ENCODE results near the gene GNG2. TPM values are rescaled to one million over a fixed set of nuclear protein-coding genes. Genes with fewer than 3 reads are reported as not detected.

GNG2 gene
- total RNA-seq, 4 donors from 2014 or later = 3.9 to 10.7 (median 7.3) TPM

GRCh38 chr14:51960866-51961265 lies 100.5 kb downstream of the GNG2 start:
- no peak for TF ChIP-seq CTCF (IDR thresholded peaks at IDR 0.05)
- no peak for TF ChIP-seq POLR2A (IDR thresholded peaks at IDR 0.05)
- intact Hi-C loops (cut with DNase I) = no loop called here

GRCh38 chr14:51962711-51963110 lies 102.3 kb downstream of the GNG2 start:
- intact Hi-C loops (cut with DNase I) = no loop called here
- no peaks in the 10 kb centered on the region for H3K4me1 ChIP-seq
- DNase-seq = no peak
- H3K27me3 ChIP-seq = no peaks in the 10 kb centered on the region
- H3K4me3 ChIP-seq (replicated peaks in 1 of 3) = no peak overlapping the region
- H3K9me3 ChIP-seq = no peaks in the 10 kb centered on the region
- TF ChIP-seq CTCF (IDR thresholded peaks at IDR 0.05) (no peak), POLR2A (IDR thresholded peaks at IDR 0.05) (no peak)
- 40 to 68% methylated on average over 2 to 3 of the region's 3 CpGs for WGBS, 2 donors
- H3K27ac ChIP-seq = no peak overlapping the region
- H3K36me3 ChIP-seq = no peaks in the 10 kb centered on the region

More at GRCh38 chr14:51960866-51961265, 100.5 kb downstream of the GNG2 start:
- H3K36me3 ChIP-seq = no peaks in the 10 kb centered on the region
- no peak overlapping the region for H3K4me3 ChIP-seq (replicated peaks in 1 of 3)
- H3K4me1 ChIP-seq = no peaks in the 10 kb centered on the region
- no peaks in the 10 kb centered on the region for H3K9me3 ChIP-seq
- H3K27ac ChIP-seq = no peak overlapping the region
- DNase-seq = no peak
- H3K27me3 ChIP-seq = no peaks in the 10 kb centered on the region

- intact Hi-C loops (cut with DNase I) = no loop called here
- DNase-seq = no peak
- H3K27ac ChIP-seq = no peak overlapping the region
Observed at GRCh38 chr14:51963286-51963685, 102.9 kb downstream of the GNG2 start.

GRCh38 chr14:51967521-51967920 lies 107.1 kb downstream of the GNG2 start:
- intact Hi-C loops (cut with DNase I) = no loop called here
- Histone ChIP-seq H3K27me3 (no peaks in the 10 kb centered on the region), H3K36me3 (no peaks in the 10 kb centered on the region), H3K4me3 (replicated peaks in 1 of 3) (no peak overlapping the region), H3K9me3 (no peaks in the 10 kb centered on the region), H3K4me1 (no peaks in the 10 kb centered on the region), H3K27ac (no peak overlapping the region)
- DNase-seq = no peak
- TF ChIP-seq CTCF (IDR thresholded peaks at IDR 0.05) (no peak), POLR2A (IDR thresholded peaks at IDR 0.05) (no peak)
- WGBS, 2 donors = 86 to 88% methylated on average over 2 of the region's 2 CpGs

More at GRCh38 chr14:51963286-51963685, 102.9 kb downstream of the GNG2 start:
- no peak overlapping the region for H3K4me3 ChIP-seq (replicated peaks in 1 of 3)
- no peaks in the 10 kb centered on the region for H3K4me1 ChIP-seq
- H3K36me3 ChIP-seq = no peaks in the 10 kb centered on the region
- H3K27me3 ChIP-seq = no peaks in the 10 kb centered on the region
- TF ChIP-seq CTCF (IDR thresholded peaks at IDR 0.05) = no peak
- TF ChIP-seq POLR2A (IDR thresholded peaks at IDR 0.05) = no peak
- WGBS, 2 donors = 57 to 70% methylated on average over 4 of the region's 4 CpGs
- H3K9me3 ChIP-seq = no peaks in the 10 kb centered on the region

GRCh38 chr14:51969852-51970540 lies 109.6 kb downstream of the GNG2 start:
- intact Hi-C loops (cut with DNase I) = no loop called here
- 62 to 69% methylated on average over 6 of the region's 6 CpGs for WGBS, 2 donors

More at GRCh38 chr14:51969852-51970540, 109.6 kb downstream of the GNG2 start:
- no peak for TF ChIP-seq POLR2A (IDR thresholded peaks at IDR 0.05)
- no peak for TF ChIP-seq CTCF (IDR thresholded peaks at IDR 0.05)
- no peak overlapping the region for H3K4me3 ChIP-seq (replicated peaks in 1 of 3)
- no peak overlapping the region for H3K27ac ChIP-seq
- no peaks in the 10 kb centered on the region for H3K36me3 ChIP-seq
- no peak for DNase-seq
- no peaks in the 10 kb centered on the region for H3K27me3 ChIP-seq
- no peaks in the 10 kb centered on the region for H3K9me3 ChIP-seq
- no peaks in the 10 kb centered on the region for H3K4me1 ChIP-seq

Data from thyroid gland (tissue), 4 donors.